Gastroesophageal sphincter (tissue), 4 donors: ENCODE data around the gene SPRTN. TPM values are rescaled to one million over a fixed set of nuclear protein-coding genes. Genes with fewer than 3 reads are reported as not detected.

ENCODE experiments used
- ATAC-seq: fragments of 150-250 bp; one replicate; pipeline ENCODE4 v1.9.1; 2016; ENCODE audit warnings: mild to moderate bottlenecking, moderate library complexity
- H3K27ac ChIP-seq, 4 donors: fragments of 200-600 bp; sonication (generic) in 3 of 4; 1 replicate in 3 of 4; 2 replicates in 1 of 4; pipeline ENCODE4 v1.5.1; 2016 to 2019
- H3K27me3 ChIP-seq: fragments of 200-600 bp; sonication (generic); one replicate; pipeline ENCODE4 v1.5.1; 2019
- H3K36me3 ChIP-seq, 2 donors: fragments of 200-600 bp; sonication (generic); one replicate each; pipeline ENCODE4 v1.5.1; 2019; ENCODE audit warnings: control low read depth in 1 of 2
- H3K4me1 ChIP-seq, 3 donors: fragments of 200-600 bp; sonication (generic); 1 replicate in 2 of 3; 2 replicates in 1 of 3; pipeline ENCODE4 v1.5.1; 2016 to 2019; ENCODE audit warnings: control low read depth in 2 of 3
- H3K4me3 ChIP-seq, 2 donors: fragments of 200-600 bp; sonication (generic); one replicate each; pipeline ENCODE4 v1.5.1; 2019; ENCODE audit warnings: mild to moderate bottlenecking in 1 of 2, moderate library complexity in 1 of 2
- H3K9me3 ChIP-seq, 3 donors: fragments of 200-600 bp; sonication (generic); one replicate each; pipeline ENCODE4 v1.5.1; 2017 to 2019; ENCODE audit warnings: control low read depth in 2 of 3
- EP300 ChIP-seq: sonication (generic); formaldehyde crosslinking; IDR thresholded peaks from one replicate; pipeline ENCODE4 v1.6.1; 2017; ENCODE audit warnings: antibody characterized with exemption, mild to moderate bottlenecking
- POLR2A ChIP-seq, 2 donors: fragments of 450-650 bp; IDR thresholded peaks; one replicate each; pipeline ENCODE4 v1.6.1; 2017; ENCODE audit warnings: antibody characterized with exemption in 2 of 2, mild to moderate bottlenecking in 2 of 2, moderate library complexity in 1 of 2
- POLR2AphosphoS5 ChIP-seq: sonication (generic); formaldehyde crosslinking; IDR thresholded peaks from one replicate; pipeline ENCODE4 v1.6.1; 2017; ENCODE audit warnings: antibody characterized with exemption
- WGBS, 2 donors: methylation state at CpG; one replicate each; pipeline ENCODE4 v1.1.5; 2018; ENCODE audit warnings: low coverage in 1 of 2; 5-methylcytosine and 5-hydroxymethylcytosine counted together
- total RNA-seq, 4 donors: library from RNA; depleted of rRNA; stranded (reverse); fragments of >200 nt; gene quantifications; one replicate each; pipeline ENCODE4 v1.1.0, GENCODE V29; 2016
- TF ChIP-seq, protein P1 (sequence below), 4 experiments: fragments of 200-600 bp in 2 of 4; fragments of 450-650 bp in 2 of 4; sonication (generic) in 1 of 4; IDR thresholded peaks; one replicate each; pipeline ENCODE4 v1.5.1; 2017 to 2019; ENCODE audit warnings: antibody characterized with exemption in 4 of 4, mild to moderate bottlenecking in 2 of 4, moderate library complexity in 2 of 4

SPRTN gene
- total RNA-seq, 4 donors from 2014 or later: 15.3 to 34.7 (median 20.7) TPM

DNA sequence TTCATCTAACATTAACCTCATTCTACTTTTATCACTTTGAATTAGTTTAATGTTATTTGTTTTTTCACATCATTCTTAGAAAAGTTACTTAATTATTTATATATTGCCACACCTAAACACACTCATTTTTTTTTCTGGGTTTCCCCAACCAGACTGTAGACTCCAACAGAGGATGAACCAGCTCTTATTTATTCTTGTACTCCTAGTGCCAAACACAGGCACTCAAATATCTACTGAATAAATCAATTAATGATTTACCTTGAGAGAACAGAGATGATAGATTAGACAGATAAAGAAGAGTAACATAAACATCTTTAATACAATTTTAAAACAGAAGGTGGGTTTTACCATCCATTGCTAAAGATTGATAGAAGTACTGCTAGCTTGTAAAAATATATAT is 48.4 kb downstream of the SPRTN start:
- TF ChIP-seq POLR2A (IDR thresholded peaks at IDR 0.05) (no peak), EP300 (no peak), POLR2AphosphoS5 (no peak)
- TF ChIP-seq, protein P1, sequence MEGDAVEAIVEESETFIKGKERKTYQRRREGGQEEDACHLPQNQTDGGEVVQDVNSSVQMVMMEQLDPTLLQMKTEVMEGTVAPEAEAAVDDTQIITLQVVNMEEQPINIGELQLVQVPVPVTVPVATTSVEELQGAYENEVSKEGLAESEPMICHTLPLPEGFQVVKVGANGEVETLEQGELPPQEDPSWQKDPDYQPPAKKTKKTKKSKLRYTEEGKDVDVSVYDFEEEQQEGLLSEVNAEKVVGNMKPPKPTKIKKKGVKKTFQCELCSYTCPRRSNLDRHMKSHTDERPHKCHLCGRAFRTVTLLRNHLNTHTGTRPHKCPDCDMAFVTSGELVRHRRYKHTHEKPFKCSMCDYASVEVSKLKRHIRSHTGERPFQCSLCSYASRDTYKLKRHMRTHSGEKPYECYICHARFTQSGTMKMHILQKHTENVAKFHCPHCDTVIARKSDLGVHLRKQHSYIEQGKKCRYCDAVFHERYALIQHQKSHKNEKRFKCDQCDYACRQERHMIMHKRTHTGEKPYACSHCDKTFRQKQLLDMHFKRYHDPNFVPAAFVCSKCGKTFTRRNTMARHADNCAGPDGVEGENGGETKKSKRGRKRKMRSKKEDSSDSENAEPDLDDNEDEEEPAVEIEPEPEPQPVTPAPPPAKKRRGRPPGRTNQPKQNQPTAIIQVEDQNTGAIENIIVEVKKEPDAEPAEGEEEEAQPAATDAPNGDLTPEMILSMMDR (IDR thresholded peaks at IDR 0.05): no peak

DNA sequence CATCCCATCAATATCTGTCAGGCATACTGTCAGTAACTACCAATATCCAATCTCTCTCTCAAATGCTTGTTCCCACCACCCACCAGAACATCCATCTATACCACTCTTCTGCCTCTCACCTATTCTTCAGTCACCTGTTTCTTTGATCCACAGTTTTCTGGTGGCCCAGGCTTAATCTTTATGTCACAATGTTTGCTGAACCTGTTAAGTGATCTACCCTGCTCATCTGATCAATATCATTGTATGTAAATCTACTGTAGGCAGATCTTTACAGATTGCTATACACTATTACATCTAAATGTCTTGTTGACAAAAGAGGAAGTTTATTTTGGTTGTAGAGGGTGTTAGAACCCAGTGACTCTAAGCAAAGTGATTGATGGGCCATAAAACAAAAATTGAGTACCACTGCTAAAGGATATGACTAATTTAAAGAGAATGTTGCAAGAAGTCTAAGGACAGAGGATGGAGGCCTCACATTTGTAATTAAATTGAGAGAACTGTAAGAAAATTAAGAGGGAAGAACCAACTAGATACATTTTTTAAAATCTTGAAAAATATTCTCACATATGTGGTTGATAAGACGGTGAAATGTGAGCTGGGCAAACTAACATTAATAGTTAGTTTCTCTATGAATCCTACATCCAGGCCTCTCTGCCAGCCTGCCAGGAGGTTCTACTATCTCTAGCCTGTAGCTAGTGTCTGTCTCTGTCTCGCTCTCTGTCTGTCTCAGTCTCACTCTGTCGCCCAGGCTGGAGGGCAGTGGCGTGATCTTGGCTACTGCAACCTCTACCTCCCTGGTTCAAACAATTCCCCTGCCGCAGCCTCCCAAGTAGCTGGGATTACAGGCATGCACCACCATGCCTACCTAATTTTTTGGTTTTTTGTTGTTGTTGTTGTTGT is 49.9 kb downstream of the SPRTN start:
- TF ChIP-seq POLR2AphosphoS5: no peak
- TF ChIP-seq POLR2A (IDR thresholded peaks at IDR 0.05): no peak
- TF ChIP-seq, protein P1 (IDR thresholded peaks at IDR 0.05): no peak
- no peak for TF ChIP-seq EP300
- Histone ChIP-seq H3K36me3 (no peaks in the 10 kb centered on the region), H3K27me3 (no peaks in the 10 kb centered on the region), H3K4me3 (no peak overlapping the region), H3K9me3 (no peaks in the 10 kb centered on the region), H3K4me1 (peaks cover 0 to 44% (median 6%) of the 10 kb centered on the region in 3 donors), H3K27ac (no peak overlapping the region)
- 87 to 100% methylated on average over 3 to 5 of the region's 5 CpGs for WGBS, 2 donors
- ATAC-seq: no peak

More for the DNA sequence above, 48.4 kb downstream of the SPRTN start:
- Histone ChIP-seq H3K36me3 (no peaks in the 10 kb centered on the region), H3K4me3 (no peak overlapping the region), H3K27ac (no peak overlapping the region), H3K4me1 (peaks cover 3 to 55% (median 7%) of the 10 kb centered on the region in 3 donors), H3K27me3 (no peaks in the 10 kb centered on the region), H3K9me3 (no peaks in the 10 kb centered on the region)
- ATAC-seq: no peak

DNA sequence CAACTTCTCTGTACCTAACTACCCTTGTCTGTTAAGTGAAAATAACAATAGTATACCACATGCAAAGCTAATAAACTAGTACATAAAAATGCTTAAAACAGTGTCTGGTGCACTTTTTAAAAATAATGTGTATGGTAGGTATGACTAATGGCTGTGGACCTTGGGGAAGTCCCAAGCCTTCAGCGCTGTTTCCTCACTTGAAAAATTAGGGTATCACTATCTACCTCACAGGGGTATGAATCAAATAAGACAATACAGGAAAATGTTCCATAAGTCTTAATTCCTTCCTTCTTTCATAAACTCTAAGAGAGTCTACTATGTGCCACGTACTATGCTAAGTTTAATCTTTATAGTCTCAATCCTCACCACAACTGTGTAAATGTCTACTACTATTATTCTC is 52.0 kb downstream of the SPRTN start:
- Histone ChIP-seq H3K27me3 (no peaks in the 10 kb centered on the region), H3K36me3 (no peaks in the 10 kb centered on the region), H3K9me3 (no peaks in the 10 kb centered on the region), H3K27ac (no peak overlapping the region), H3K4me3 (no peak overlapping the region), H3K4me1 (peaks cover 0 to 43% (median 0%) of the 10 kb centered on the region in 3 donors)
- 30 to 74% methylated on average over 2 of the region's 2 CpGs for WGBS, 2 donors
- ATAC-seq: no peak
- TF ChIP-seq, protein P1 (IDR thresholded peaks at IDR 0.05): no peak
- TF ChIP-seq POLR2A (IDR thresholded peaks at IDR 0.05): no peak
- no peak for TF ChIP-seq POLR2AphosphoS5
- no peak for TF ChIP-seq EP300

DNA sequence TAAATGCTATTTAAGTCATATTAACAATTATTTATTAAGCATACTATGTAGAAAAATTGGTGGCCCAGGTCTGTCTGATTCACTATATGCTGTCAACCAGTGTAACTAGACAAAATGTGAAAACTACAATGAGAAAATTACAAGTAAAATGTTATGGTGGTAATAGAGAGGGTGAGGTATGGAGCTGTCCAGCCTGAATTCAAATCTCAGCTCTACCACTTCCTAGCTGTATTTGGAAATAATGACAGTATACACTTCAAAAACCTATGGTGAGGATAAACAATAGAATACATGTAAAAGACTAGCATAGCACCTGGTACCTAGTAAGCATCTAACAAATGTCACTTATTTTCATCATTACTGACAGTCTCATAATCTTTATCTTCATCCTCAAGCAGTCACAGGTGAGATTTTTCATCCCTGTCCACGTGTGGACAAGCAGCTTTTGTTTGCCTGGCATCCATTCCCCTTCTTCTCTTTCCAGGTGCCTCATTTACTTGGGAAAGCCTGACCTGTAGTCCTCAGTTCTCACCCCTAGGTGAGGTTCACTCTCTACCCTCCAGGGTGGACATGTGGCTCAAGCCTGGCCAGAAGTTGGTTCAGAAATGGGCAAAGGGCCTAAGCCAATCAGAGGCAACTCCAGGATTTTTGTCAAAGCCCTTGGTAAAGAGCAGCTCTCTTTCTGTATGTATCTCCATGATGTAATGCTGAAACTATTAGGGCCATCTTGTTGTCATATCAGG is 54.5 kb downstream of the SPRTN start:
- H3K9me3 ChIP-seq: no peaks in the 10 kb centered on the region
- no peak for ATAC-seq
- H3K4me1 ChIP-seq: peaks cover 3 to 56% (median 10%) of the 10 kb centered on the region in 3 donors
- H3K27me3 ChIP-seq: no peaks in the 10 kb centered on the region
- H3K27ac ChIP-seq: no peak overlapping the region
- TF ChIP-seq EP300 (no peak), POLR2AphosphoS5 (no peak), POLR2A (IDR thresholded peaks at IDR 0.05) (no peak)
- TF ChIP-seq, protein P1 (IDR thresholded peaks at IDR 0.05): no peak
- 67% methylated on average over 1 of the region's 1 CpG; no CpG with 5 or more reads in 1 of the 2 donors for WGBS, 2 donors
- no peak overlapping the region for H3K4me3 ChIP-seq
- no peaks in the 10 kb centered on the region for H3K36me3 ChIP-seq
